Hematopoietic multipotent progenitor cell treated with erythropoietin and hydrocortisone succinate and interleukin-3 and kit ligand, for 15 days (in vitro differentiated cells): Measurements from ENCODE around the gene GPR35.

Source experiments
- DNase-seq: peaks from one replicate; pipeline ENCODE4 v3.0.0-alpha.2; 2015; ENCODE audit warnings: low spot score

The GPR35 gene

GRCh38 chr2:240624950-240625621 is at the start of gene GPR35:
GPR35 (plus strand) TSS chr2:240625480; CDS start chr2:240629953, 4,473 bp downstream.
- no peak for DNase-seq

- no peak for DNase-seq
Observed at GRCh38 chr2:240576036-240576435, 49.2 kb upstream of the GPR35 start.

DNA sequence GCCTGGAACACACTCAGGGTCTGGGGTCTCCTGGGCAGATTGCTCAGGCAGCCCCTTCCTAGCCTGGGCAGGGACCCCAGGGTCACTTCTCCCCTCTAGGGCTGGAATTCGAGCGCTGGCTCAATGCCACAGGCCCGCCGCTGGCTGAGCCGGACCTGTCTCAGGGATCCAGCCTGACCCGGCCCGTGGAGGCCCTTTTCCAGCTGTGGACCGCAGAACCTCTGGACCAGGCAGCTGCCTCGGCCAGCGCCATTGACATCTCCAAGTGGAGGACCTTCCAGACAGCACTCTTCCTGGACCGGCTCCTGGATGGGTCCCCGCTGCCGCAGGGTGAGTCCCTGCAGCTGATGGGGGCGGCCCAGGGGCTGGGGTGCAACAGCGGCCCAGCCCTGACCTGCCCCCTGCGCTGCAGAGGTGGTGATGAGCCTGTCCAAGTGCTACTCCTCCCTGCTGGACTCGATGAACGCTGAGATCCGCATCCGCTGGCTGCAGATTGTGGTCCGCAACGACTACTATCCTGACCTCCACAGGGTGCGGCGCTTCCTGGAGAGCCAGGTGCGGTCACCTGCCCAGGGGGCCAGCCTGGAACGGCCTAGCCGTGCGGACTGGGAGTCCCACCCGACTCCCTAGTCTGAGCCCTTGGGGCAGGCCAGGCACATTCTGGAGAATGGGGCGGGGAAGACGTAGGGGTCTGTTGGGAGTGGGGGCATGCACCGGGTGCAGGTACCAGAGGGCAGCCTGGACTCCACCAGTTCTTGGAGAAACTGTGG is 48.7 kb upstream of the GPR35 start:
- DNase-seq: no peak

DNA sequence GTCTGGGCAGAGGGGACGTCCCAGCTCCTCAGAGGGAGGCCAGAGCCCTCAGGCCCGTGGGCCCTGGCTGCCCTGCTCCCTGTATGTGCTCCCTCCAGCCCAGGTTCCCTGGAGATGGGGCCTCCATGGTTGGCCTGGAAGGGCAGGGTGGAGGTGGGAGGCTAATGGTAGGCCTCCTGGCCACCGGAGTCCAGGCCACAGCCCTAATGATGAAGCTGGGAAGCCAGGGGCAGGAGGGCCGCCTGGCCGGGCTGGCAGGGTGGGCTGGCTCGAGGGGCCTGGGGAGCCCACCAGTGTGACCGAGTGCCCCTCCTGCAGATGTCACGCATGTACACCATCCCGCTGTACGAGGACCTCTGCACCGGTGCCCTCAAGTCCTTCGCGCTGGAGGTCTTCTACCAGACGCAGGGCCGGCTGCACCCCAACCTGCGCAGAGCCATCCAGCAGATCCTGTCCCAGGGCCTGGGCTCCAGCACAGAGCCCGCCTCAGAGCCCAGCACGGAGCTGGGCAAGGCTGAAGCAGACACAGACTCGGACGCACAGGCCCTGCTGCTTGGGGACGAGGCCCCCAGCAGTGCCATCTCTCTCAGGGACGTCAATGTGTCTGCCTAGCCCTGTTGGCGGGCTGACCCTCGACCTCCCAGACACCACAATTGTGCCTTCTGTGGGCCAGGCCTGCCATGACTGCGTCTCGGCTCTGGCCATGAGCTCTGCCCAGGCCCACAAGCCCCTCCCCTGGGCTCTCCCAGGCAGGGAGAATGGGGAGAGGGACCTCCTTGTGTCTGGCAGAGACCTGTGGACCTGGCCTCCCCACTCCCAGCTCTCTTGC is 47.8 kb upstream of the GPR35 start:
- no peak for DNase-seq

- no peak for DNase-seq
Observed at GRCh38 chr2:240578110-240578450, 47.2 kb upstream of the GPR35 start.

- DNase-seq: no peak
Observed at GRCh38 chr2:240578488-240578887, 46.8 kb upstream of the GPR35 start.

DNA sequence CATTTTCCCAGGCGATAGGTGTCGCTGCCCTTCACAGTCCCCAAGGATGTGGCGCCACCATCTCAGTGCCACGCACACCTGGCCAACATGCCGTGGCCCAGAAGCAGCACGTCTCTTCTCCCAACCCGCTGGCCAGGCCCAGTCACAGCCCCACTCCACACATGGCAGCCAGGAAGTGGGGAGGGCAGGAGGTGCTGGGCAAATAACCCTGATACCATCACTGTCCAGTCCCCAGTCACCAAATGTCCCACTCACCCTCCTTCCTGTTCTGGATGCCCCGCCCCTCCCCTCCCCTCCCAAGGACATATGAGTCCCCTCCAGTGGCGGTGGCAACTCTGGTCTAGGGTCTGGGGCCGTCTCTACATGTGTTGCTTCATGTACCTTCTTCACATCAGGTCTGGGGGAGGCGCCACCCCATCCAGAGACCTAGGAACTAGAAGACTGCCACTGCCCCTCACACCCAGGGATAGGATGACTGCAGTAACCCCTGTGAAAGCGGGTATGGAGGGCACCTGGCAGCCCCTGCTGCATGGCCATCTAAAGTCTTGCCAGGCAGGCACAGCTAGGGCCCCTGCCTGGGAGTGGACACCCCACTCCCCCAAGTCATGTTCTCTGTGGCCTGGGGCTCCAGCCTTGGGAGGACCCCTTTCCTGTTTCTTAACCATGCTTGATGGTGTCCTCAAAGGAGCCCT is 46.1 kb upstream of the GPR35 start:
- no peak for DNase-seq

DNA sequence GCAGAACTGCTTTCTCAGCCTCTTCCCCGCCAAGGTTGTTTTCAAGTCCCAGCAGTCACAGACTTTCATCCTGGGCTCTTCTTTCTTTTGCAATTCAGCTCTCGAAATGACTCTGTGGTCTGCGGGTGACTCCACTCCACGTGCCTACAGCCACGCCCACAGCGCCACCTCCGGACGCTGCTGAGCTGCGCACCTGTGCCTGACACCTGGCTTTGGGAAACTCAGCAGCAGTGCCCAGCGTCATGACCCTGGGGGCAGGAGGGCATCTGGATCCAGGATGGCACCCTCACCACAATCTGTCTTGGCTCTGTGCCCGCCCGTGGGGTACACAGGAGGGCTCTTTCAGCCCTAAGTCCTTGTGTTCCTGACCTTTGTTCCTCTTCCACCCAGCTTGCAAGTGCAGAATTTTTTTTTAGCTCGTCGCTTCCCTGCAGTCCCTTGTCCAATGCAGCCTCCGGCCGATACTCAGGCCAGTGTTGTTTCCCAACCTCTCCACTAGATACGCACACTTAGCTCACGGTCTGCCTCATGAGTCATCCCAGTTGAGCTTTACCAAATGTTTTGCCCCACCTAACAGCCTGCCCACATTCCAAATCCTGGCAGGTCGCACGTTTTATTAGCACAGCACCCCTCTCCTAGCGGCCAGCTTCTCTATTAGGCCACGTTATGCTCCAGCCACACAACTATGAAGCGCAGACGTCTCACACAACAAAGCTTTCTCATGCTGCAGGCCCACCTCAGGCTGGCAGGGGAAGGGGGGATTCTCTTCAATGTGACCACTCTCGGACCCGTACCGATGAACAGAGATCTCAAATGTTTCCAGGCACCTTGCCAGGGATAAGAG is 45.3 kb upstream of the GPR35 start:
- DNase-seq: no peak

GRCh38 chr2:240581811-240582210 is 43.5 kb upstream of the GPR35 start:
- DNase-seq: no peak

DNA sequence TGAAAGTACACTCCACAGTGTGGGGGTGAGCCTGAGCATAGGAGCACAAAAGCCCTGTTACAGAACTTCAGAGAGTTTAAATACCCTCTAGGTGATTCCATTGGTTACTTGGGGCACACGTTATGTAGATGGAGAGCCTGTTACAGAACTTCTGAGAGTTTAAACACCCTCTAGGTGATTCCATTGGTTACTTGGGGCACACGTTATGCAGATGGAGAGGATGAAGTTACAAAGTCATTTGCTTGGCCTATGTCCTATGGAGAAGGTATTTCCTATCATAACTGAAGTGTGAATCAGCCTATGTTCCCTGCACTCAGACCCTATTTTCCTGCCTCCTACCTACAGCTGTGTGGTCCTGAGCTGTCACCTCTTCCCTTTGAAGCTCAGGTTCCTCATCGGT is 42.5 kb upstream of the GPR35 start:
- DNase-seq: no peak

DNA sequence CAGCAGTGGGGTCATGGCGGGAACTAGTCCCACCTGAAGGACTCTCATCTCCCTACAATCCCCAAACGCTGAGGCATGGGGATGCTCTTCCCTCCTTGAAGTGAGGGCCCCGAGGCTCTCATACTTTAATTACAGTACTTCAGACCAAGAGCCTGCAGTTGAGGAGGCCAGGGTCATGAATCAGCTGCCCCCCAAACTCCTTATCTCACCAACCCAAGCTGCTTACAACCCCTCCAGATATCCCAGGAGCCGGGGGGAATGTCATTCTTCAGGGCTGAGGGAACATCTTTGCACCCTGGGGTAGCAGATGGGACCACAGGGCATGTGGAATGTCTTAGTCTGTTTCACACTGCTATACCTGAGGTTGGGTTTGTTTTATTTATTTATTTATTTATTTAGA is 41.5 kb upstream of the GPR35 start:
- DNase-seq: no peak

DNA sequence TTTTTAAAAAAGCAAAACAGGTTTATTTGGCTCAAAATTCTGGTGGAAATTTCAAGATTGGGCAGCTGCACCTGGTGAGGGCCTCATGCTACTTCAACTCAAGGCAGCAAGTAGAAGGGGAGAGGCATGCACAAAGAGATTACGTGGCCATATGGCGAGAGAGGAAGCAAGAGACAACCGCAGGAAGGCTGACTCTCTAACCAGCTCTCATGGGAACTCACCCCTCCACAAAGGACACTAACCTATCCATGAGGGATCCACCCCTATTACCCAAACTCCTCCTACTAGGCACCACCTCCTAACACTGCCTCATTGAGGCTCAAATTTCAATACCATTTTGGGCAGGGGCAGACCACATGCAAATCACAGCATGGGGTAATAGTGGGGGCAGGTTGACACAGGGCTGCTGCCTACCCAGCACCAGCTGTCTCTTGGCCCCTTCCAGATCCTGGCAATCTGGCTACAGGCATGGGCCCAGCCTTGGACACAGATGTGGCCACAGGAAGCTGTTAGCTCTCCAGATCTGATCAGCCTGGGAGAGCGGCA is 40.7 kb upstream of the GPR35 start:
- DNase-seq: no peak

DNA sequence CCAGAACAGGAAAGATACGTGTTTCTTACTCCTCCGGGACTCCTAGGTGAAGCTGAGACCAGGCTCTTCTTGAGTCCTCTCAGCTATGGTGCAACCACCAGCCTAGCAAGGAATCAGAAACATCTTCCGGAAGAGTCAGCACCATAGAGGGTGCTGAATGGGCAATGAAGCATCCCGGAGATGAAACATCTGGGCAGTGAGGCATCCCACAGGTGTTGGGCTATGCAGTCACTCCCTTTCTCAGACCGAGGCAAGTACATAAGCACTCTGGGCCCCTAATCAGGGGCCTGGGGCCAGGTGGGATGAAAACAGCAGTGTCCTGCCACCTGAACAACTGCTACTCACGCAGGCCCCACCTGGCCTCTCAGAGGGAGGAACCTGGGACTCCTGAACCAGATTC is 40.2 kb upstream of the GPR35 start:
- DNase-seq: no peak

GRCh38 chr2:240585681-240586197 is 39.5 kb upstream of the GPR35 start:
- DNase-seq: no peak

DNA sequence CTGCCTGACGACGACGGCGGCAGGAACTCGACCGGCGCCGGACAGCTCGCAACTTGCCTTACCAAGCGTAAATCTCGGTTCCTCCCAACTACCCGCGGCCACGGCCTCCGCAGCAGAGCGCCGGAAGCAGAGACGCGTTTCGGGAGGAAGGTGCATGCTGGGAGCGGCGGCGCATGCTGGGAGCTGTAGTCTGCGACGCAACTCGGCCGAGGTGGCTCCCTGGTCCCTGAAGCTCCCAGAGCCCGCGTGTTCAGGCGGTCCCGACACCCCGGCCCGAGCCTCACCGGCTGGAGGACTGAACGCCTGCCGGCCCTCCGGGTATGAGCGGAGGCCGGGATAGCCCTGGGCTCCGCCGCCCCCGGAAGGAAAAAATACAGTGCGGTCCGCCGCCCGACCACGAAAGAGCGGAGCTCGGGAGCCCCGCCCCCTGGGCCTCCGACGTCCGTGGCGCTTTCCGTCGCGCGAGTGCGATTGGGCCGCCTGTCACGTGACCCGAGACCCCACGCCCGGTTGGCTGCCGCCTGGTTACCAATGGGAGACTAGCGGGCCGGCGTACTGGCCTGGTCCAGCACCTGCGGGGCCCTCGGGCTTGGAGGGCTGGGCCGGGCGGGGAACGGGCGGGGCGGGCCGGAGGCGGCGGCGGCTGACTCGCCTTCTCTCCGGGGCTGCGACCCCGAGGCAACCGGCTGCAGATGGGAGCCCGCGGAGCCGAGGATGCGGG is 38.9 kb upstream of the GPR35 start, which contains the start of gene CAPN10:
CAPN10 (plus strand) TSS at position 537 of the 721 bp plus-strand sequence; CDS start at position 715, 178 bp downstream.
- peak; percentile 98 for DNase-seq

- peak; percentile 40 for DNase-seq
Observed at GRCh38 chr2:240586919-240587800, 38.1 kb upstream of the GPR35 start.

- no peak for DNase-seq
Observed at GRCh38 chr2:240588006-240588655, 37.1 kb upstream of the GPR35 start.

DNA sequence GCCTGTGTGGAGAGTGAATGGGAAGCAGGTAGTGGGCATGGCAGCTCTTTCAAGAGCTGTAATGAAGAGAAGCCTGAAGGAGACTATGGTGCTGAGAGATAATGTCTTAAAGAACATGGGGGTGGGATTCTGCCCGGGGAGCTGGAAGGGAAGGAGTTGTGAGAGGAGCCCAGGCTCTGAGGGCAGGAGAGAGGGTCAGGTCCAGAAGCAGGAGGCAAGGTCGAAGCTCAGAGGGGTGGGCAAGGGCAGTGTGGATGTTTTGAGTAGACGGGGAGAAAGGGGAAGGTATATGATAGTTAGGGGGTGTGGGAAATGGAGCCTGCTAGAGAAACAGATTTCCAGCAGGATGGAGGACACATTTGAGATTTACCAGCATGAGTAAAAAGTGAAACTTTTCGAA is 36.6 kb upstream of the GPR35 start:
- no peak for DNase-seq
